PC-9 (cell line): ENCODE results near the gene FERMT2. TPM values are rescaled to one million over a fixed set of nuclear protein-coding genes. Genes with fewer than 3 reads are reported as not detected.

Experiments
- BruUV-seq: library from RNA; stranded (reverse); fragments of 400-500 nt; replicated peaks from 2 replicates; lab custom pipeline; 2021; lab: Mats Ljungman, UMichigan
- CTCF ChIA-PET: fragments of 300-600 bp; sonication (Branson Sonifier 250); formaldehyde crosslinking; loops from one replicate; lab custom pipeline; 2022; ENCODE audit warnings: antibody characterized with exemption; lab: Charles Lee
- POLR2A ChIA-PET: fragments of 300-600 bp; sonication (Branson Sonifier 250); formaldehyde crosslinking; loops from one replicate; lab custom pipeline; 2022; ENCODE audit warnings: antibody characterized with exemption; ENCODE audit not compliant: unreplicated experiment; lab: Charles Lee
- DNase-seq, 2 experiments: peaks; one replicate each; pipeline versions ENCODE4 v3.0.0 to v3.0.0-alpha.2; 2015 to 2022; ENCODE audit warnings: mixed read lengths in 1 of 2
- H2AFZ ChIP-seq: fragments of 200-600 bp; sonication (generic); 2 replicates; pipeline ENCODE4 v1.8.1; 2017; ENCODE audit warnings: antibody characterized with exemption
- H3F3A ChIP-seq: fragments of 200-600 bp; sonication (generic); 2 replicates; pipeline ENCODE4 v1.8.1; 2017; ENCODE audit warnings: antibody characterized with exemption, mild to moderate bottlenecking, low read depth; ENCODE audit not compliant: insufficient read depth
- H3K27ac ChIP-seq: fragments of 200-600 bp; sonication (generic); 2 replicates; pipeline ENCODE4 v1.6.1; 2016; ENCODE audit warnings: mixed run types
- H3K27me3 ChIP-seq: fragments of 200-600 bp; sonication (generic); 2 replicates; pipeline ENCODE4 v1.6.1; 2016; ENCODE audit warnings: low read depth, mixed run types; ENCODE audit not compliant: insufficient read depth
- H3K36me3 ChIP-seq: fragments of 200-600 bp; sonication (generic); 2 replicates; pipeline ENCODE4 v1.6.1; 2016; ENCODE audit warnings: low read depth, mixed run types
- H3K4me1 ChIP-seq: fragments of 200-600 bp; sonication (generic); replicated peaks from 2 replicates; pipeline ENCODE4 v1.6.1; 2016; ENCODE audit warnings: mixed run types; ENCODE audit not compliant: insufficient read depth
- H3K4me2 ChIP-seq: fragments of 200-600 bp; sonication (generic); 2 replicates; pipeline ENCODE4 v1.6.1; 2017; ENCODE audit warnings: mixed run types
- H3K4me3 ChIP-seq: fragments of 200-600 bp; sonication (generic); 2 replicates; pipeline ENCODE4 v1.6.1; 2016; ENCODE audit warnings: mixed run types
- H3K79me2 ChIP-seq: fragments of 200-600 bp; sonication (generic); 2 replicates; pipeline ENCODE4 v1.6.1; 2017; ENCODE audit warnings: low read depth, mixed run types
- H3K9me2 ChIP-seq: fragments of 200-600 bp; sonication (generic); 2 replicates; pipeline ENCODE4 v1.8.1; 2017; ENCODE audit warnings: mild to moderate bottlenecking; ENCODE audit not compliant: insufficient read depth
- H3K9me3 ChIP-seq: fragments of 200-600 bp; sonication (generic); 2 replicates; pipeline ENCODE4 v1.8.1; 2016; ENCODE audit warnings: low read depth; ENCODE audit not compliant: insufficient read depth
- H4K20me1 ChIP-seq: fragments of 200-600 bp; sonication (generic); 2 replicates; pipeline ENCODE4 v1.8.1; 2017; ENCODE audit not compliant: insufficient read depth
- CTCF ChIP-seq: fragments of 200-600 bp; sonication (generic); conservative IDR thresholded peaks from 2 replicates; pipeline ENCODE4 v1.6.1; 2017; ENCODE audit warnings: mixed run types, antibody characterized with exemption, mild to moderate bottlenecking, moderate library complexity
- EZH2 ChIP-seq: fragments of 200-600 bp; sonication (generic); IDR thresholded peaks from 2 replicates; pipeline ENCODE4 v1.8.0; 2017; ENCODE audit warnings: antibody characterized with exemption, low read depth
- intact Hi-C: fragments of 100-400 bp; cut with micrococcal nuclease; formaldehyde crosslinking; loops from one replicate; pipeline ENCODE4 v1.10.0; 2022; ENCODE audit not compliant: unreplicated experiment
- total RNA-seq: library from RNA; stranded (reverse); gene quantifications from 2 replicates; pipeline ENCODE4 v1.2.3, GENCODE V29; 2021

FERMT2 gene
- total RNA-seq, 1 experiment from 2014 or later: 9.0 TPM

DNA sequence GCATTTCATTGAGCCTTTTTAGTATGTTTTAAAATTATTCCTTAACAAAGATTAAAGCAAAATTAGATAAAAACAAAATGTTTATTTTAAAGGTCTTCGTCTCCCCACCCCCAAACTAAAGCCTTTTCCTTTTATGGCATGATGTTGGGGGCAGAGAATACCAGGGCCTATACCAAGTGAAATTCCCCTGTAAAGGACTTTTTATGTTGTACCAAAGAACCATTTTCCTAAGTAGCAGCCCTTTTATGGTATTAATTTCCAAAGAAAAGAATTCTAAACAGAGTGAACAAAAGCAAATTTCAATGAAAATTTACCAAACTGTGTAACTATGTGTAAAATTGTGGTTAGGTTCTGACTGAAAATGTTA lies 87.5 kb downstream of the FERMT2 start:
- no TSS peak for BruUV-seq
- Histone ChIP-seq H3K27ac (no peak overlapping the region), H3K79me2 (no peaks in the 10 kb centered on the region), H3K4me1 (no peaks in the 10 kb centered on the region), H3K27me3 (no peaks in the 10 kb centered on the region), H2AFZ (no peak overlapping the region), H3K9me3 (no peaks in the 10 kb centered on the region), H3K4me3 (no peak overlapping the region), H3K4me2 (no peak overlapping the region), H3F3A (no peaks in the 10 kb centered on the region), H3K36me3 (no peaks in the 10 kb centered on the region), H3K9me2 (no peaks in the 10 kb centered on the region), H4K20me1 (no peaks in the 10 kb centered on the region)
- no peak for TF ChIP-seq EZH2
- no peak for DNase-seq
- POLR2A ChIA-PET: no interaction called here
- CTCF ChIA-PET: no interaction called here
- intact Hi-C loops: no loop called here

GRCh38 chr14:52862632-52863333 lies 88.1 kb downstream of the FERMT2 start:
- H3K4me1 ChIP-seq: no peaks in the 10 kb centered on the region
- no peaks in the 10 kb centered on the region for H3K9me2 ChIP-seq
- H3F3A ChIP-seq: no peaks in the 10 kb centered on the region
- CTCF ChIA-PET: no interaction called here
- no peaks in the 10 kb centered on the region for H3K79me2 ChIP-seq
- H4K20me1 ChIP-seq: no peaks in the 10 kb centered on the region
- no peak overlapping the region for H2AFZ ChIP-seq
- H3K27ac ChIP-seq: no peak overlapping the region
- no TSS peak for BruUV-seq
- H3K27me3 ChIP-seq: no peaks in the 10 kb centered on the region
- H3K4me3 ChIP-seq: no peak overlapping the region
- no peaks in the 10 kb centered on the region for H3K36me3 ChIP-seq
- DNase-seq: no peak
- intact Hi-C loops: no loop called here
- no peak for TF ChIP-seq CTCF
- no peak for TF ChIP-seq EZH2
- no peaks in the 10 kb centered on the region for H3K9me3 ChIP-seq
- no peak overlapping the region for H3K4me2 ChIP-seq
- POLR2A ChIA-PET: no interaction called here

DNA sequence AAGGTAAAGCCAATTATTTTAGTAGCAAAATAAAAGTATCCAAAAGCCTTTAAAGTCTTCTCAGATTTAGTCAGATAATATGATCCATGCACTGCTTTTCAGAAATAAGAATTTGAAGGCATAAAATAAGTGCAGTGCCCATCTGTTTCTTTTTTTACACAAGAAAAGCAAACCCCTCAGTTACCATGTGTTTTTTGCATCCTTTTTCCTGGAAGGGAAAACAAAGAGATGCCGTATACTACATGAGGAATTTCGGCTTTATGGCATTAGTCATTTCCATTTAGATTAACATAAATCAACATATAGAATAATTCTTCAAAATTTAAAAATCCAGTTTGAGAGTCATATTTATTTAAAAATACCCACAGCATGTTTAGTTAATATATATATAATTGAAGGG lies 89.4 kb downstream of the FERMT2 start:
- intact Hi-C loops: no loop called here
- POLR2A ChIA-PET: no interaction called here
- Histone ChIP-seq H3K4me1 (no peaks in the 10 kb centered on the region), H3K9me2 (no peaks in the 10 kb centered on the region), H3K36me3 (no peaks in the 10 kb centered on the region), H3K79me2 (no peaks in the 10 kb centered on the region), H3K9me3 (no peaks in the 10 kb centered on the region), H3K4me2 (no peak overlapping the region), H2AFZ (no peak overlapping the region), H3K4me3 (no peak overlapping the region), H3K27me3 (no peaks in the 10 kb centered on the region), H4K20me1 (no peaks in the 10 kb centered on the region), H3K27ac (no peak overlapping the region), H3F3A (no peaks in the 10 kb centered on the region)
- DNase-seq: no peak
- TF ChIP-seq CTCF (no peak), EZH2 (no peak)
- no TSS peak for BruUV-seq
- CTCF ChIA-PET: no interaction called here

- Histone ChIP-seq H3K27ac (no peak overlapping the region), H3K79me2 (no peaks in the 10 kb centered on the region), H4K20me1 (no peaks in the 10 kb centered on the region), H2AFZ (no peak overlapping the region), H3K9me3 (no peaks in the 10 kb centered on the region), H3K4me2 (no peak overlapping the region), H3K4me1 (no peaks in the 10 kb centered on the region), H3K9me2 (no peaks in the 10 kb centered on the region), H3K4me3 (no peak overlapping the region), H3K27me3 (no peaks in the 10 kb centered on the region), H3K36me3 (no peaks in the 10 kb centered on the region), H3F3A (no peaks in the 10 kb centered on the region)
- BruUV-seq: no TSS peak
- ChIA-PET CTCF (no interaction called here), POLR2A (no interaction called here)
- no peak for DNase-seq
- TF ChIP-seq CTCF (no peak), EZH2 (no peak)
- intact Hi-C loops: no loop called here
These were observed 89.9 kb downstream of the FERMT2 start for GRCh38 chr14:52860910-52861309.
